ENCODE data around the gene FZR1.
"Not testable (repeated sequence)": the region's sequence is repeated elsewhere in the genome, so short reads cannot be mapped to it uniquely, and the experiment has no call there.

FZR1 gene

GRCh38 chr19:3516675-3517207 lies 10.6 kb downstream of the FZR1 start:
- no peak for DNase-seq

- no peak for DNase-seq
Observed at GRCh38 chr19:3517638-3518037, 11.5 kb downstream of the FZR1 start.

GRCh38 chr19:3518255-3518654 lies 12.1 kb downstream of the FZR1 start:
- no peak for DNase-seq

- no peak for DNase-seq
Observed at GRCh38 chr19:3518659-3519058, 12.5 kb downstream of the FZR1 start.

- DNase-seq, result no peak
Observed at GRCh38 chr19:3519126-3519525, 13.0 kb downstream of the FZR1 start.

GRCh38 chr19:3520166-3521103 lies 14.3 kb downstream of the FZR1 start:
- no peak for DNase-seq

- DNase-seq, result no peak
Observed at GRCh38 chr19:3521104-3521445, 15.0 kb downstream of the FZR1 start.

GRCh38 chr19:3522421-3523360 lies 16.6 kb downstream of the FZR1 start:
- no peak for DNase-seq

GRCh38 chr19:3523361-3524077 lies 17.4 kb downstream of the FZR1 start:
- no peak for DNase-seq

GRCh38 chr19:3524078-3524842 lies 18.1 kb downstream of the FZR1 start:
- DNase-seq, result no peak

GRCh38 chr19:3524904-3525451 lies 18.9 kb downstream of the FZR1 start:
- no peak for DNase-seq

- no peak for DNase-seq
Observed at GRCh38 chr19:3526507-3527237, 20.6 kb downstream of the FZR1 start.

- no peak for DNase-seq
Observed at GRCh38 chr19:3527238-3527910, 21.3 kb downstream of the FZR1 start.

- DNase-seq, result no peak
Observed at GRCh38 chr19:3528080-3528479, 22.0 kb downstream of the FZR1 start.

GRCh38 chr19:3528539-3529211 lies 22.6 kb downstream of the FZR1 start:
- DNase-seq, result no peak

- not testable (repeated sequence) for DNase-seq
Observed at GRCh38 chr19:3529299-3529698, 23.2 kb downstream of the FZR1 start.

- DNase-seq, result no peak
Observed at GRCh38 chr19:3530389-3530788, 24.3 kb downstream of the FZR1 start.

- no peak for DNase-seq
Observed at GRCh38 chr19:3531716-3532115, 25.6 kb downstream of the FZR1 start.

- DNase-seq, result no peak
Observed at GRCh38 chr19:3532154-3532786, 26.2 kb downstream of the FZR1 start.

Data from activated naive CD4-positive, alpha-beta T cell treated with anti-CD3 and anti-CD28 coated beads, Interleukin-2, amount 50 U/mL, for 16 hours (primary cell).